NCI-H2107 treated with DMSO at 0.1 percent for 48 hours (cell line): Measurements from ENCODE around the gene RAMP3.
"Not testable (repeated sequence)": the region's sequence is repeated elsewhere in the genome, so short reads cannot be mapped to it uniquely, and the experiment has no call there.

Source experiments
- DNase-seq: peaks from one replicate; lab custom pipeline; 2025; ENCODE audit not compliant: unreplicated experiment; lab: John Stamatoyannopoulos, UW

The RAMP3 gene

GRCh38 chr7:45156516-45157272, 897 bp upstream of the RAMP3 start:
- DNase-seq: no peak

GRCh38 chr7:45157286-45157652, 322 bp upstream of the RAMP3 start:
- no peak for DNase-seq

- DNase-seq: no peak
Measured at GRCh38 chr7:45158471-45158870, 880 bp downstream of the RAMP3 start.

GRCh38 chr7:45159296-45159695, 1.7 kb downstream of the RAMP3 start:
- no peak for DNase-seq

GRCh38 chr7:45160417-45160881, 2.9 kb downstream of the RAMP3 start:
- DNase-seq: no peak

GRCh38 chr7:45161138-45161537, 3.5 kb downstream of the RAMP3 start:
- no peak for DNase-seq

- DNase-seq: no peak
Measured at GRCh38 chr7:45161842-45162241, 4.3 kb downstream of the RAMP3 start.

GRCh38 chr7:45162311-45162845, 4.8 kb downstream of the RAMP3 start:
- DNase-seq: no peak

- no peak for DNase-seq
Measured at GRCh38 chr7:45162943-45163691, 5.5 kb downstream of the RAMP3 start.

- no peak for DNase-seq
Measured at GRCh38 chr7:45163692-45164052, 6.1 kb downstream of the RAMP3 start.

GRCh38 chr7:45164271-45164670, 6.7 kb downstream of the RAMP3 start:
- not testable (repeated sequence) for DNase-seq

GRCh38 chr7:45165857-45166256, 8.3 kb downstream of the RAMP3 start:
- DNase-seq: no peak

- no peak for DNase-seq
Measured at GRCh38 chr7:45171946-45172345, 14.4 kb downstream of the RAMP3 start.

GRCh38 chr7:45173596-45174327, 16.2 kb downstream of the RAMP3 start:
- DNase-seq: no peak

GRCh38 chr7:45174328-45174610, 16.7 kb downstream of the RAMP3 start:
- DNase-seq: no peak

- DNase-seq: no peak
Measured at GRCh38 chr7:45174966-45175765, 17.6 kb downstream of the RAMP3 start.

- DNase-seq: no peak
Measured at GRCh38 chr7:45176091-45176490, 18.5 kb downstream of the RAMP3 start.

GRCh38 chr7:45176886-45177731, 19.5 kb downstream of the RAMP3 start:
- DNase-seq: no peak

GRCh38 chr7:45177801-45178200, 20.2 kb downstream of the RAMP3 start:
- DNase-seq: no peak
